NCI-H774 (cell line): ENCODE results near the gene KCNC1.

Experiments used
- DNase-seq: peaks from one replicate; lab custom pipeline; 2025; lab: John Stamatoyannopoulos, UW

The KCNC1 gene

DNA sequence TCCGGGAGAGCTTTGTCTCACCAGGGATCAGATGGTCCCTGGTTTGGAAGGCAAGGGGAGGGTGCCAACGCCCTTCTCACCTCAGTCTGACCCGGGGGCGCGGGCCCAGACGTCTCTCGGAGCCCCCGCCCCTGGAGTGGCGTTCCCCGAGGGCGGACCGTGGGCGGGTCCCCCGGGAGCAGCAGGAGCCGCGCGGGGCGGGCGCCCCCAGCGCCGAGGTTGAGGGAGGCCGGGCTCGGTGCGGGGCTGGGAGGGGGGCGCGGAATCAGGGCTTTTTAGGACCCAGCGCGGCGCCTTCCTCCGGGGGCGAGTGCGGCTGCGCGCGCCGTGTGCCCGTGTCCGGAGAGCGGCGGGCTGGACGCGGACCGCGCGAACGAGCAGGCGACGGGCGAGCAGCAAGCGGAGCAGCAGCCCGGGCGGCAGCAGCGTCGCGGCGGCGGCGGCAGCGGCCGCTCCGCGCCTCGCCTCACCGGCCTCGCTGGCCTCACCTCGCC lies at the start of gene KCNC1:
Gene KCNC1, plus strand, starts transcription at position 364 of the 494 bp plus-strand sequence. CDS start 1,222 bp downstream, outside the sequence.
- DNase-seq, result peak; percentile 74

DNA sequence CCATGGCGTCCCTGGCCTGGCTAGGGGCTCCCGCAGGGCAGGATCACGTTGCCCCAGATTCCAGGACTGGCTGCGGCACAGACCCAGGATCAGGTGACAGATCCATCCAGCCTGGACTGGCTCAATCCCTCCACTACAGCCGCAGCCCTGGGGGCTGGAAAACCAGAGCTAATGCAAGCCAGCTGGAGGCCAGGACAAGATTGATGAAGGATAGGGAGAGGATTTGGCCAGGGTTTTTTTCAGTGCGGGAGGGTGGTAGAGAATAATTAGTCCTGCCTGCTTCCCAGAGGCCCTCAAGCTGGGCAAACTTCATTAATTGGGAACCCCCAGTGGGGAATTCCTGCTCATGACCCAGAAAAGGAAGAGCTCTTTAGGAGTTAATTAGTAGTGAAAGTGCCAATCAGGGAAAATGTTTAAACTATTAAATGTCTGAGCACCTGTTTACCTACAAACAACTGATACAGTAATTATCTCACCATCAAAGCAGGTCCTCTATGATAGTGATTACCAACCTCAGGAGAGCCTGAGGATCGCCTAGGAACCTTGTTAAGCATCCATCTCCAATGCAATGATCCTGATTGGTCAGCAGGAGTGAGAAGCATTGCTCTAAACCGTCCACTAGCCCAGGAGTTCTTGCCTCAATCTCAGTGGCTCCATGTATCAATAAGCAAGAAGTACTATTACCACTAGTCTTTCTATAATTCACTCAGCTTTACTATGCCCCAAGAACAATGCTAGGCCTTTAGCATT lies 48.2 kb upstream of the KCNC1 start:
- no peak for DNase-seq

DNA sequence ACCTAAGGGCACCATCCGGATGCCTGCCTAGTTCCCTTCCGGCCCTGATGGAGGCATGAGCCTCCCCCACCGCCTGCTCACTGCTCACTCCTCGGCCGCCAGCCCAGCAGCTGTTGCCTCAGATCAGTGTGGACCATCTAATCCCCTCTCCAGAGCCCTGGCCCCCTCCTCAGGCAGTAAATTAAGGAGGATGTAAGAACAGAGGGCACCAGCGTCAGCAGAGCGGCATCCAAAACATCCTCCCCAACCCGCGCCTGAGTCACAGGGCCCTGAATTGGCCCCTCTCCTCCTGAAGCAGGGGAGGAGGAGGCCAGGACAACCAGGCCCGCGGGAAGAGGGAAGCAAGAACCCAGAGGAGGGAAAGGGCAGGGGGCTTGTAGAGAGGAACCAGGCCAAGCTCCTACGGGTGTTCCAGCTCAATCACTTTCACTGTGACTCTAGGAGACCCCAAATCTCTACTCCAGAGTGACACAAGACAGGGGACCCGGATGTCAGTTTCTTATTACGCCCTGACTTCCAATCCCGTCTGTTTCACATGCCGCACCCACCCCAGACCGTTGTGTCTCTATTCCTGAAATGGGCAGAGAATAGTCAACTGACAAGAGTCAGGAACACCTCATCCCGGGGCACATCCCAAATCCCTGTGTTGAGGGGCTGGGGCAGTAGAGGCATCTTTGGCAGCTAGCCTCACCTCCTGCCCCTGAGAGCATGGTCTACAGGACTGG lies 46.5 kb upstream of the KCNC1 start:
- DNase-seq, result no peak

DNA sequence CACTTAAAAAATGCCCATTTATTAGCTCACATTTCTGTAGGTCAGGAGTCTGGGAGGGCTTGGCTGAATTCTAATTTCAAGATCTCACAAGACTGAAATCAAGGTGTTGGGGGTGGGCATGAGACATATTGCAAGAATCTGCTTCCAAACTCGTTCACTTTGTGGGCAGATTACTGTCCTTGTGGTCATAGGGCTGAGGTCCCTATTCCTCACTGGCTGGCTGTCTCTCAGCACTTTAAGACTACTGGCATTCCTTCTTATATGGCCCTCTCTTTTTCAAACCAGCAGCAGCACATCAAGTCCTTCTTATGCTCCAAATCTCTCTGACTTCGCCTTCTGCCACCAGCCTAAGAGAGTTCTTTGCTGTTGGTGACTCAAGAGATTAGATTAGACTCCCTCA lies 43.0 kb upstream of the KCNC1 start:
- no peak for DNase-seq

DNA sequence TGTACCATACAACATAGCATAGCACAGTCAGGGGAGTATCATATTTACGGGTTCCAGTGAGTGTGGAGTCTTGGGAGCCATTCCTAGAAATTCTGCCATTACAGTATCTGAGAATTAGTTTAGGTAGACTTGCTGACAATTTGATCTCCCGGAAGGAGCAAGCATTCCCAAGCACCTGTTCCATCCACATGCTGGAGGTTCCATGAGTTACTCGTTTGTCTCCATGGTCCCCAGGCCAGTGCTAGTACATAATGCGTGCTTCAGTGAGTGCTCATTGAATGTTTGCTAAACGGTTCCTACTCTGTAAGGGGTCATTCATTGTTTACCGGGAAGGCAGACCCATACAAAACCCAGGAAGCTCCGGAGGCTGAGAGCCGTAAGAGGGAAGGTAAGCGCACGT lies 42.6 kb upstream of the KCNC1 start:
- no peak for DNase-seq

DNA sequence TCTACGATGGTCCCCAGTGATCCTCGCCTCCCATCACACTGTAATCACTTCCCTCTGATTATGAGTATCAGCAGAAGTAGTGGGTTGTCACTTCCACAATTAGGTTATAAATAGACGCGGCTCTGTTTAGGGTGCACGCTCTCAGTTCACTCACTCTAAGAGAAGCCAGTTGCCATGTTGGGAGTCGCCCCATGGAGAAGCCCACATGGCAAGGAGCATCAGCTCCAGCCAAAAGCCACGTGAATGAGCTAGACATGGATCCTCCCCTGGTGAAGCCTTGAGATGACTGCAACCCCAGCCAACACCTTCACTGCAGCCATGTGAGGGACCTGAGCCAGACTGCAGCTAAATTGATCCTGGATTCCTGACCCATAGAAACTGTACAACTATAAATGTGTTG lies 41.6 kb upstream of the KCNC1 start:
- DNase-seq, result no peak

DNA sequence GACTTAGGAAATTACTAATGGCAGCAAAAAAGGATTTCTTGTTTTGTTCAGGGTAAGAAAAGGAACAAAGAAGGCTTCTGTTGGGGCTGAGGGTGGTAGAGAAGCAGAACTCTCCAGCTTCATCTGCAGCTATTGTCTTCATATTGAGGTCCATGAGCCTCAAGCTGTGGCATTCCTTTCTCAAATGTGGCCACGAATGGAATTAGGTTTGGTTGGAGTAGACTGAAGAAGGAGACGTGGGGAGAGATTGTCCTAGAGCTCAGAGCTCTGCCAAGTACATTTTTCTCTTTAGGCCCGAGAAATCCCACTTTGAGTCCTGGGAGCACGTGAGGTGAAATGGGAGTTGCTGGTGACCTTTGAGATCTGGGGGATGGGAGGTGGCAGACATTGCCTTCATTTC lies 41.0 kb upstream of the KCNC1 start:
- no peak for DNase-seq

DNA sequence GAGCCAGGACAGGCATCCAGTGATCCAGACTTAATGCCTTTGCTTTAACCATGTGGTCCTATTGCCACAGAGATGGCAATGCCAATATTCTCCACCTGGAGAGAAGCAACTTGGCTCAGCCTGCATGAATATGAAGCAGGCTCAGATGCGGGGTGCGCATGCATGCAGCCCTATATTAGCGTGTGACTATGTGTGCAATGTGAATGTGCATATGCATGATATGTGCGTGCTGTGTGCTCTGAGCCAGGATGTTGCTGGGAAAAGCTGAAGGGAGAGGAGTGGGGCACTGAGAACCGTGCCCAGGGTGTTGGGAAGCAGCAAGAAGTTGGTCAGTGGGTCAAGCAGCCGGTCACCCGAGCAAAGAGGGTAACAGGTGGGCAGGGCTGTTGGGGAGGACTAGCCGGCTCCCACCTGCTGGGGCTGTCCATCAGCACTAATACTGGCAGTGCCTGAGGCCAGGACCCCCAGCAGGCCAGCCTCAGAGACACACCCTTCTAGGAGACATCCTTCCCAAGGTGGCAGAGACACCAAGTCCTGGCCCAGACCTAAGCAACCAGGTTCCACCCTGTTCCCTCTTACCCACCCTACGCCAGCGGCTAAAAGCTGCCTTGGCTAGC lies 40.0 kb upstream of the KCNC1 start:
- no peak for DNase-seq

DNA sequence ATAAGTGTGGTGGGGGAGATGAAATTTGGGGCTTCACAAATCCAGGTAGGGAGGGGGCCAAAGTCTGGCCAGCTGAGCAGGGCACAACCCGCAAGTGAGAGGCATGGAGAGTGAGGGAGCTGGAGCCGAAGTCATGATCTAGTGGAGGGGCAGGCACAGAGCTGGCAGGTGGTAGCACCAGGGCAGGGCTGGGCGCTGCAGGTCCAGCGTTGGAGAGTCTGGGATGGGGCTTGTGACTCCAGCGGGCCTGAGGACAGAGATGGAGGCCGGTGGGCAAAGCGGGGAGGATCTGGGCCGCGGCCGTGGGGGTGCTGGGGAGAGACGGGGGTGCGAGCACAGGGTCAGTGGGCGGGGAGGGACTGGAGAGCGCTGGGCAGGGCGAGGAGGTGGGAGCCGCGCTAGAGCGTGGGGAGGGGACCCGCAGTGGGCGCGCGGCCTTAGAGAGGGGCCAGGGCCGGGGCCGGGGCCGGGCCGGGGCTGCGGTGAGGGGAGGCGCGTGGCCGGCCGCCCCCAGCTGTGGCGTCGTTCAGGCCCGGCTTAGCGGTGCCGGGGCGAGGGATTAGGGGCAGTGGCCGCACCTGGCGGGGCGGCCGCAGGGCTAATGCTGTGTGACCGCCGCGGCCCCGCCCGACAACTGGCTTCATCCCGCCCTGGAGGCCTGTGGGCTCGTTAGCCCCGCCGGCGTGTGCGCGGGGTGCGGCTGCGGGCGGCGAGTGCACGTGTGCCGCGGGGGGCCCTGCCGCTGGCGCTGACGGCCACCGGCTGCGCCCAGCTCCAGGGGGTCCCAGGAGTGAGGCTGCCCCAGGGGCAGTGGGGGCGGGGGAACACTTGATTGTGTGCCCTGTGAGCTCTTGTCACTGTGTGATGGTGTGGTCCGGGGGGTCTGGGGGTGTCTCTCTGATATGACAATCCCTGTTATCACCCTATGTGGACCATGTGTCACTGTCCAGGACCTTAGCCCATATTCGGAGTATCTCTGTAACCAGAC lies 38.8 kb upstream of the KCNC1 start:
- no peak for DNase-seq

DNA sequence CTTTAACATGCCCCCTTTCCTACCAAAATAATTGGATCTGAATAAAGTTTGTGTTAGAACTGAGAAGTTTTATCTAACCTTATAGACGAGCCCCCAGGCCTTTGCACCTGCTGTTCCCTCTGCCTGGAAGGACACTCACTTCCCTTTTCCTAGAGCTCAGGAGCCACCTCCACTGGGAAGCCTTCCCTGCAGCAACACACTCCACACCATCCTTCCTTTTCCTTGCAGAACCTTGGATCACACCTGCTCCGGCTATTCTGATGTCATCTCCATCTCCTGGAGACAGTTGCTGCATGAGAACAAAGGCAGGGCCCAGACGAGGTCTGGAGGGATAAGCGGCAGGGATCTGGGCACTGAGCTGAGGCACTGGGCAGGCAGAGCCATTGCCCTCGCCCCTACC lies 37.8 kb upstream of the KCNC1 start:
- DNase-seq, result no peak

DNA sequence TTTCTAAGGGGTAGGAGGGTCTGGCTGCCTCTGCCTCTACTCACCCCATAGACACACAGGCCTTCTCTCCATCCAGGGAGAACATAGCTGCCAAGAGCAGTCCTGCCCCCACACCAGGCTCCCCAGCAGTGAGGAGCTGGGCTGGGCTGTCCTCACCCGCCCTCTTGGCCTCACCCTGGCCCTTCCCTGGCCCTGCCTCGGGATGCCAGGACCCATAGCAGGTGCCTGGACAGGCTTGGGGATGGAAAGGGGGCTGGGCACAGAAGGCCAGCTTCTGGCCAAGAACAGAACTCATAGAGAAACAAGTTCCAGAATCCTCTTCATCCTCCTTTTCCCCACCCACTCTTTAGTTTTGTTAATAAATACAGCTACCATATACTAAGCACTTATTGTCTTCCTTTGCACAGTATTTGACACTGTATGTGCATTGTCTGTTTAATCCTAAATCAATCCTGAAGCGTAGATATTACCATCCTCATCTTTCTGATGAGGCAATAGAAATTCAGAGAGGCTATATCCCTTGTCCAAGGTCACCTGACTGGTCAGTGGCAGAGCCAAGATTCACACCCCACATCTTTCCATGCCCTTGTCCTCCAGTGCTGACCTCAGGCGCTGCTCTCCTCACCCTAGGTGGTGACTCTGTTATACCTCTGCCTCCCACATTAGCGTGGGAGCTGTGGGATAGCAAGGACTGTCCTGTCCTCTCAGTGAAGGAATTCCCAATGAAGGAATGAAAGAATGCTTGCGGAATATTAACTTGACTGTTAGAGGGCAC lies 37.2 kb upstream of the KCNC1 start:
- no peak for DNase-seq

DNA sequence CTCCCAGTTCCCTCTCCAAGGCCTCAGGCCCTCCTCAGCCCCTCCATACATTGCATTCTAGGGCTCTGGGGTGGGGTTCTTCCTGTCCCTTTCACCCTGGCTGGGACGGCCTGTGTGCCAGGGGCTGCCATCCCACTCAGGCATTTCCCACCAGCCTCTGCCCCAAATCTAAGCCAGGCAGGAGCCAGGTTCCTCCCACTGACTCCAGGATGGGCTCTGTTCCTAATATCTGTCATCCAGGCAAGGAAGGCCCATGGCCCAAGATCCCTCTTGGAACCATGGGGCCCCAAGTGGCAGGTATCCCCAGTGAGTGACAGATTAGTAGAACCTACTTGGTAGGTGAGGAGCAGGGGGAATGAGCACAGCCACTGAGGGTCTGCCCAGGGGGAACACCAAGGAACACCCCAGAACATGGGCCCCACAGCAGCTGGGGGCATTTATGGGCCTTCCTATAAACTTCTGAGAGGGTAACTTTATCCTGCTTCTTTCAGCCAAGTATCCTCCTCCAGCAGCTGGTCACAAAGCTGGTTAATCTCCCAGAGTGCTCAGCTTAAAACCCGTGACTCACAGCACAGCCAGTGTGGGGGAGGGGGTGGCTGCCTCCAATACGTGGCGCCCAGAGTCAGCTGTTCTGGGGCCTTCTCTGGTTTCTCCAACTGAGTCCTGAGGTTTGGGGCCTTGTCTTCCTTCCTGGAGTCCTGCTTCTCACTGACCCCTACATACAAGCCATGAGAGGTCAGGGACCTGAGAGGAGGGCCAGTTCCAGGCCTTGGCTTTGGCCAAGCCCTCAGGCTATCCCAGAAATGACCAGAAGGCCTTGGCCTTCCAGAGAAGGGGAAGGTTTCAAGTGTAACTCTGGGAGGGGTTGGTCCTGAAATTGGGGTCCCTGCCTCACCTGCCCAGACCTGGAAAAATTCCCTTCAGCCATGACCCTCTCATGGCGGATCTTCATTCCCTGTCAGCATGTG lies 35.1 kb upstream of the KCNC1 start:
- no peak for DNase-seq

DNA sequence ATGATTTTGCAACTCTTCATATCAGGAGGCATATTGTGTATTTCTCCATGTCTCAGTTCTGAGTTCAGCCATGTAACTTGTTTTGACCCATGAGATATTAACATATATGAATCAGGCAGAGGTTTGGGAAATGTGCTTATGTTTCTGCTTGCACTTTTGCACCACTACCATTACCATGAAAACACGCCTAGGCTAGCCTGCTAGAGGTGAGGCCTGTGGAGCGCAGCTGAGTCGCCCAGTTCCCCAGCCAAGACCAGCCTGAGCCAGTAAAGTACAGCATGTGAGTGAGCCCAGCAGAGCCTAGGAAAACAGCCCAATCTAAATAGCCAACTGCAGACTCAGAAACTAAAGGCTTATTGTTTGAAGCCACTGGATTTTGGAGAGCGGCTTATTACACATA lies 33.6 kb upstream of the KCNC1 start:
- no peak for DNase-seq

DNA sequence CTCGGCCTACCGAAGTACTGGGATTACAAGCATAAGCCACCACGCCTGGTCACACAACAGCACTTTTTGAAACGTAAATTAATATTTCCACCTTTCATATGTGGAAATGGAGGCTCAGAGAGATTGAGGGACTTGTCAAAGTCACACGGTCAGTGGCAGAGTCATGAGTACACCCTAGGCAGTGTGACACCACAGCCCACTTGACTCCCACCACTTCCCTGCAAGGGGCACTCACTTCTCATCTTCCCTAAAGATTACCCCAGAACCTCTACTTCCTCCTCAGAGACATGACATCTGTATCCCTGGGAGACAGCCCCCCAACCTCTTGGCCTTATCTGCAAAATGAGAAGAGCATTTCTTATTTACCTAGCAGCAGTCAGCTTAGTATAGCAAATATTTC lies 31.7 kb upstream of the KCNC1 start:
- no peak for DNase-seq

DNA sequence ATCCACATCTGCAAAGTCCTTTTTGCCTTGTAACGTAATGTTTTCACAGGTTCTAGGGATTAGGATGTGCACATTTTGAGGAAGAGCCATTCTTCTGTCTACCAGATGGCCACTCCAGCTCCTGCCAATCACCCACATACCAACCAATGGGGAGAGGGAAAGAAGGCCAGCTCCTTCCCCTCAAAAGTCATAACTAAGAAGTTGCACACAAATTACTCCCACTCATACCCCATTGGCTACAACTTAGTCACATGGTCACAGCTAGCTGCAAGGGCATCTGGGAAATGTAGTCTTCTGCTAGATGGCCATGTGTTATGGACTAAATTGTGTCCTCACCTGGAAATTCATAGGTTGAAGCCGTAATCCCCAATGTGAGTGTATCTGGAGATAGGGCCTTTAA lies 30.6 kb upstream of the KCNC1 start:
- DNase-seq, result no peak

DNA sequence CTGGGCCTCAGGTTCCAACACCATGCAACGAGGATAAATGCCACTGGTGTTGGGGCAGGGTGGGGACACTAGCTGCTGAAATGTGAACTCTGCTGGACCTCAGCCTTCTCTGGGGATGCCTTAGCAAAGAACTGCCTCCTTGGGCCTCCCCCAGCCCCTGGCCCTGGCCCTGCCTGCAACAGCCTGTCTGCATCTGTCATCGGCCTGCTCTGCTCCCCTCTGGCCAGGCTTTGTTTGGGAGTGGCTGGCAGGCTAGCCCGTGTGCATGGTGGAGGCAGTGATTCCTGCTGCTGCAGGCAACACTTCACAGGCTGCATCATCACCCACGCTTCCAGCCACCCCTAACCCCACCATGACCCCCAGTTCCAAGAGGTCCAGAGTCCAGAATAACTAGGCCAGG lies 26.8 kb upstream of the KCNC1 start:
- no peak for DNase-seq

DNA sequence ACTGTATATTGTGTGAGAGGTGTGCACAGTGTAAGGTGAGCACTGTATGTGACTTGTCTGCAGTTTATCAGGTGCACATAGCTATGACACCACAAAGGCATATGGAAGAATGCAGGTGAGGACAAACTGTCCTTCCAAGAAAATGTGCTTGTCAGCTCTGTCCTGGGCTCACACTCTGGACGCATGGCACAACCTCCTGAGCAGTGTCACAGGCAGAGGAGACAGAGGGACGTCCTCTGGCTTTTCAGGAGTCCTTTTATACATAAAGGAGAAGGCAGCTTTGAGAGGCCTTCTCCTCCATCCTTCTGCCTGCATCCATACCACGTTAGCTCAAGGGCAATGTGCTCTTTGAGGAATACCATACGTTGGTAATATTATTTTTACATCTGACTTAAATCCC lies 22.7 kb upstream of the KCNC1 start:
- DNase-seq, result no peak

DNA sequence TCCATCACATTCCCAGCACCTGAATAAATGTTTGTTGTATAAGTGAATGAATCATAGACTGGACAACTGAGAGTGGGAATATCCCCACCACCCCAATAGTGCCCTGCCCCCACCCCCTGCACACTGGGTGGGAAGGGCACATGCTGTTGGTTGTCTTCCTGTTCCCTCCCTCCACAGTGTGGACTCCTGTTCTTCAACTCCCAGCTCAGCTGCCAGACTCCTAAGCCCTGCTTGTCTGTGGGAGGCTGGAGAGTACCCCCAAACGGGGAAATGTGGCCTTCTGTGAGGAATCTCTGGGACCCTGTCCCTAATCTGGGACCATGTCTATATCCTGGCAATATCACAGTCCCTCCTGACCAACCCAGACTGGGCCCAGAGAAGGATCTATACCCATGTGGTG lies 20.7 kb upstream of the KCNC1 start:
- no peak for DNase-seq

DNA sequence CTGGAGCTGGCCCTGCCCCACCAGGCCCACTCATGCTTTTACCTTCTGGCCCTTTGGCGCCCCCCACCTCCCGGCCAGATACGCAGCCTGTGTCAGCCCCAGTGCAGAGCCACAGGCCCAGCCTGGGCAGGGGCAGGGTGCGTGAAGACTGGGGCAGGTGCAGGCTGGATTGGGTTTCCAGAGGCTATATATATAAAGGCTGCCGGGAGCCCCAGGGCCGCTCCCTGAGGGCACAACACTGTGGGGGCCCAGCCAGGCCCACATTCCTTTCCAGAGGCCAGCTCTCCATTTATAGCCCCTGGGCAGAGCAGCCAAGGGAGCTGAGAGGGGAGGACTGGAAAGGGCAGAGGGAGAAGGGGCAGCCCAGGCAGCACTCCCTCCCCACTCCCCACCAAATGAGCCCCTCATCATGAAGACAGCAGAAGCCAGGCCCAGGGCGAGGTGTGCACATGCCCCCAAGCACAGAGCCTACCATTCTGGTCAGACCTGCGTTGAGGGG lies 20.2 kb upstream of the KCNC1 start:
- DNase-seq, result no peak

DNA sequence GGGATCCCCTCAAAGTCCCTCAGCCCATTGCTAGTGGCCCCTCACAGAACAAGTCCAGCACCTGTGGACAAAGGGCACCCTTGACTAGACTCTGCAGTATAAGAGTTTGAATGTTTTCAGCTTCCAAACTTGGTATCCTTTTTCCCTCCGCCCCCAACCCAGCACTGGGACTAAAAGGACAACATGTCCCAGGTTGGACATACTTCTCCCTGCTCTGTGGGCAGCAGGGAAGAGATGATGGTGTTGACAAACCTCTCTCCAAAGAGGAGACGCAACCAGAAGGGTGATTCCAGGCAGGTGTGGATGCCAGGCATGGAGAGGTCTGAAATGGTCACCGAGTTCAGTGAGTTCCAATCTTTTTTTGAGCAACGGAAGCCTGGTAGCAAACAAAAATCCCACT lies 19.7 kb upstream of the KCNC1 start:
- DNase-seq, result no peak
